SK-N-SH (cell line): Measurements from ENCODE around the gene FTO. TPM values are rescaled to one million over a fixed set of nuclear protein-coding genes. Genes with fewer than 3 reads are reported as not detected.

Experiments
- CTCF ChIA-PET: fragments of 300-600, 350-600 bp; formaldehyde crosslinking; extraction: SDS; loops from one replicate; lab custom pipeline; 2021; lab: Yijun Ruan, JAX
- POLR2A ChIA-PET: fragments of 350-600 bp; sonication (Branson Sonifier 250); formaldehyde crosslinking; extraction: SDS; loops from one replicate; lab custom pipeline; 2020; ENCODE audit warnings: antibody characterized with exemption, inconsistent platforms; lab: Yijun Ruan, JAX
- DNase-seq: peaks from one replicate; pipeline ENCODE4 v3.0.0; 2012
- H2AFZ ChIP-seq: fragments of 200-600 bp; sonication (generic); 2 replicates; pipeline ENCODE4 v1.8.1; 2016; ENCODE audit warnings: antibody characterized with exemption, mild to moderate bottlenecking, low read depth
- H3F3A ChIP-seq: fragments of 200-600 bp; sonication (generic); replicated peaks from 2 replicates; pipeline ENCODE3; 2016; ENCODE audit warnings: antibody characterized with exemption, mild to moderate bottlenecking; ENCODE audit not compliant: insufficient read depth
- H3K27ac ChIP-seq, 2 experiments: fragments of 200-500 bp in 1 of 2; fragments of 200-600 bp in 1 of 2; sonication (Bioruptor generic) in 1 of 2; sonication (generic), shearing (Covaris generic) in 1 of 2; 2 replicates each; pipeline versions ENCODE4 v1.5.1 to v1.6.1; 2014 to 2016; ENCODE audit warnings: low read depth in 2 of 2, inconsistent platforms in 1 of 2, low read length in 1 of 2, mild to moderate bottlenecking in 1 of 2, mixed read lengths in 1 of 2
- H3K27me3 ChIP-seq: fragments of 200-600 bp; sonication (generic), shearing (Covaris generic); 2 replicates; pipeline ENCODE4 v1.6.1; 2016; ENCODE audit warnings: mixed run types; ENCODE audit not compliant: insufficient read depth
- H3K36me3 ChIP-seq, 2 experiments: fragments of 200-500 bp in 1 of 2; fragments of 200-600 bp in 1 of 2; sonication (Bioruptor generic) in 1 of 2; sonication (generic) in 1 of 2; replicated peaks in 1 of 2; 2 replicates each; pipeline versions ENCODE3 to v1.5.1; 2014 to 2016; ENCODE audit warnings: low read length in 1 of 2, mild to moderate bottlenecking in 1 of 2; ENCODE audit not compliant: insufficient read depth in 2 of 2, control insufficient read depth in 1 of 2
- H3K4me1 ChIP-seq, 2 experiments: fragments of 200-500 bp in 1 of 2; fragments of 200-600 bp in 1 of 2; sonication (Bioruptor generic) in 1 of 2; sonication (generic), shearing (Covaris generic) in 1 of 2; 2 replicates each; pipeline versions ENCODE4 v1.5.1 to v1.6.1; 2014 to 2016; ENCODE audit warnings: low read depth in 1 of 2, low read length in 1 of 2, mixed run types in 1 of 2; ENCODE audit not compliant: insufficient read depth in 2 of 2, control insufficient read depth in 1 of 2
- H3K4me2 ChIP-seq: fragments of 200-600 bp; sonication (generic), shearing (Covaris generic); 2 replicates; pipeline ENCODE4 v1.6.1; 2017; ENCODE audit warnings: mixed run types
- H3K4me3 ChIP-seq, 2 experiments: fragments of 200-500 bp in 1 of 2; fragments of 200-600 bp in 1 of 2; sonication (Bioruptor generic) in 1 of 2; sonication (generic), shearing (Covaris generic) in 1 of 2; 2 replicates each; pipeline versions ENCODE4 v1.5.1 to v1.8.1; 2014 to 2016; ENCODE audit warnings: low read depth in 2 of 2, inconsistent platforms in 1 of 2, low read length in 1 of 2, mild to moderate bottlenecking in 1 of 2, mixed read lengths in 1 of 2, moderate library complexity in 1 of 2
- H3K79me2 ChIP-seq: fragments of 200-600 bp; sonication (generic); 2 replicates; pipeline ENCODE4 v1.8.1; 2017; ENCODE audit warnings: mild to moderate bottlenecking; ENCODE audit not compliant: insufficient read depth
- H3K9ac ChIP-seq: fragments of 200-600 bp; sonication (generic); 2 replicates; pipeline ENCODE4 v1.6.1; 2017; ENCODE audit warnings: mixed run types
- H3K9me2 ChIP-seq: fragments of 200-600 bp; sonication (generic); 2 replicates; pipeline ENCODE4 v1.6.1; 2017; ENCODE audit warnings: mixed run types
- H3K9me3 ChIP-seq: fragments of 200-600 bp; sonication (generic); 2 replicates; pipeline ENCODE4 v1.6.1; 2017; ENCODE audit warnings: mixed run types, mild to moderate bottlenecking, moderate library complexity
- H4K20me1 ChIP-seq: fragments of 200-600 bp; sonication (generic); 2 replicates; pipeline ENCODE4 v1.6.1; 2017; ENCODE audit warnings: mild to moderate bottlenecking, mixed run types; ENCODE audit not compliant: insufficient read depth
- EP300 ChIP-seq, 2 experiments: IDR thresholded peaks; 2 replicates each; pipeline versions ENCODE4 v1.4.0 to v1.6.1; 2012; ENCODE audit warnings: borderline replicate concordance in 1 of 2, low read depth in 1 of 2, low read length in 1 of 2
- EZH2phosphoT487 ChIP-seq: fragments of 200-600 bp; sonication (generic); IDR thresholded peaks from 2 replicates; pipeline ENCODE4 v1.6.1; 2017; ENCODE audit warnings: low read depth, mixed run types, mild to moderate bottlenecking, antibody characterized with exemption, moderate library complexity, borderline replicate concordance
- FOXM1 ChIP-seq: IDR thresholded peaks from 2 replicates; pipeline ENCODE4 v1.4.0; 2012; ENCODE audit warnings: low read depth, mild to moderate bottlenecking
- GABPA ChIP-seq: IDR thresholded peaks from 2 replicates; pipeline ENCODE4 v1.4.0; 2012; ENCODE audit warnings: low read depth, mild to moderate bottlenecking
- JUND ChIP-seq: IDR thresholded peaks from 2 replicates; pipeline ENCODE4 v1.4.0; 2012
- MAX ChIP-seq: IDR thresholded peaks from 2 replicates; pipeline ENCODE4 v1.4.0; 2012; ENCODE audit warnings: low read depth
- MXI1 ChIP-seq: IDR thresholded peaks from 2 replicates; pipeline ENCODE4 v1.6.1; 2012; ENCODE audit warnings: mild to moderate bottlenecking, low read depth, low read length, improper control_type of control experiment
- NFIC ChIP-seq: IDR thresholded peaks from 2 replicates; pipeline ENCODE4 v1.4.0; 2012; ENCODE audit warnings: borderline replicate concordance
- NRF1 ChIP-seq: IDR thresholded peaks from 2 replicates; pipeline ENCODE4 v1.6.1; 2012; ENCODE audit warnings: low read depth, mild to moderate bottlenecking, low read length
- PBX3 ChIP-seq: IDR thresholded peaks from 2 replicates; pipeline ENCODE4; 2012
- REST ChIP-seq: IDR thresholded peaks from 2 replicates; pipeline ENCODE4 v1.6.1; 2012; ENCODE audit warnings: mild to moderate bottlenecking, low read depth, low read length, moderate library complexity
- ZBTB33 ChIP-seq: IDR thresholded peaks from 2 replicates; pipeline ENCODE4 v1.4.0; 2012; ENCODE audit warnings: low read depth, borderline replicate concordance
- WGBS: methylation state at CpG from one replicate; pipeline ENCODE4 v1.1.6; 2017; ENCODE audit warnings: low lambda C conversion rate; 5-methylcytosine and 5-hydroxymethylcytosine counted together
- polyA plus RNA-seq, 3 experiments: library from polyadenylated mRNA; depleted of rRNA; stranded (reverse); fragments of >200 nt; gene quantifications; 2 replicates each; pipeline ENCODE4 v1.2.3, GENCODE V29; 2012

FTO gene
- polyA plus RNA-seq, 1 of the 3 experiments (the other 2 are of a cell fraction), result 41.2 TPM

- H3K36me3 ChIP-seq, result no peaks in the 10 kb centered on the region
- H3K27ac ChIP-seq, result no peak overlapping the region
- no peaks in the 10 kb centered on the region for H3K9me3 ChIP-seq
- no peaks in the 10 kb centered on the region for H3K27me3 ChIP-seq
- H3K4me1 ChIP-seq, result peaks cover 0 to 20% of the 10 kb centered on the region in 2 experiments; a peak in 3 of 4 replicates
- H3K9ac ChIP-seq, result no peak overlapping the region
- no peaks in the 10 kb centered on the region for H4K20me1 ChIP-seq
- 91% methylated on average over 2 of the region's 2 CpGs for WGBS
- H3K79me2 ChIP-seq, result no peaks in the 10 kb centered on the region
- H3K4me3 ChIP-seq, result no peak overlapping the region
- H3K4me2 ChIP-seq, result no peak overlapping the region
- H3K9me2 ChIP-seq, result no peaks in the 10 kb centered on the region
- no peak for DNase-seq
- CTCF ChIA-PET, result no interaction called here
- no peak overlapping the region for H2AFZ ChIP-seq
- no peak for TF ChIP-seq EZH2phosphoT487
- no peak for TF ChIP-seq NRF1
- TF ChIP-seq FOXM1, result no peak
- TF ChIP-seq JUND, result no peak
- no peak for TF ChIP-seq ZBTB33
- TF ChIP-seq GABPA, result no peak
- TF ChIP-seq MXI1, result no peak
- TF ChIP-seq PBX3, result no peak
- TF ChIP-seq NFIC, result no peak
- TF ChIP-seq REST, result no peak
- TF ChIP-seq EP300 (IDR thresholded peaks at IDR 0.05; ENCODE audit: borderline replicate concordance in 1 of 2, low read depth in 1 of 2, low read length in 1 of 2), result no peak
- no peak for TF ChIP-seq MAX
- TF ChIP-seq, all 33 proteins: peak for 0
- POLR2A ChIA-PET, result no interaction called here
- H3F3A ChIP-seq, result no peaks in the 10 kb centered on the region
Observed at GRCh38 chr16:53988136-53988535, 284.2 kb downstream of the FTO start.
